GM19035 (cell line): Measurements from ENCODE around the gene TERB1.

Experiments used
- ATAC-seq: cut with Tn5 transposase; IDR thresholded peaks from one replicate; pipeline ENCODE4 v1.9.1; 2021; ENCODE audit not compliant: unreplicated experiment

Gene TERB1

GRCh38 chr16:66711581-66711980, 89.8 kb downstream of the TERB1 start:
- no peak for ATAC-seq

- no peak for ATAC-seq
Measured at GRCh38 chr16:66706506-66706880, 94.9 kb downstream of the TERB1 start.

- no peak for ATAC-seq
Measured at GRCh38 chr16:66705790-66706505, 95.4 kb downstream of the TERB1 start.
